SW480 (cell line): Measurements from ENCODE around the gene GSTO2.

Experiments
- DNase-seq: peaks from one replicate; pipeline ENCODE4 v3.0.0-alpha.2; 2016; ENCODE audit warnings: low spot score

GSTO2 gene

GRCh38 chr10:104308439-104308903, 39.5 kb downstream of the GSTO2 start:
- DNase-seq = peak; percentile 41

GRCh38 chr10:104309980-104310978, 41.3 kb downstream of the GSTO2 start:
- DNase-seq = no peak

- DNase-seq = no peak
Observed at GRCh38 chr10:104311184-104311720, 42.3 kb downstream of the GSTO2 start.

GRCh38 chr10:104314591-104315485, 45.9 kb downstream of the GSTO2 start:
- DNase-seq = no peak

- no peak for DNase-seq
Observed at GRCh38 chr10:104315486-104315921, 46.5 kb downstream of the GSTO2 start.

- DNase-seq = no peak
Observed at GRCh38 chr10:104316321-104317099, 47.5 kb downstream of the GSTO2 start.

- no peak for DNase-seq
Observed at GRCh38 chr10:104317269-104317710, 48.3 kb downstream of the GSTO2 start.

- no peak for DNase-seq
Observed at GRCh38 chr10:104317726-104318299, 48.8 kb downstream of the GSTO2 start.

- DNase-seq = no peak
Observed at GRCh38 chr10:104318326-104318725, 49.3 kb downstream of the GSTO2 start.

- DNase-seq = no peak
Observed at GRCh38 chr10:104318810-104319741, 50.1 kb downstream of the GSTO2 start.

- DNase-seq = no peak
Observed at GRCh38 chr10:104321226-104321625, 52.2 kb downstream of the GSTO2 start.

- no peak for DNase-seq
Observed at GRCh38 chr10:104321725-104322415, 52.9 kb downstream of the GSTO2 start.

GRCh38 chr10:104322416-104322782, 53.4 kb downstream of the GSTO2 start:
- peak; percentile 75 for DNase-seq

GRCh38 chr10:104323085-104323484, 54.1 kb downstream of the GSTO2 start:
- no peak for DNase-seq

GRCh38 chr10:104323760-104324201, 54.8 kb downstream of the GSTO2 start:
- no peak for DNase-seq

GRCh38 chr10:104324221-104324686, 55.3 kb downstream of the GSTO2 start:
- no peak for DNase-seq

GRCh38 chr10:104324931-104325330, 55.9 kb downstream of the GSTO2 start:
- DNase-seq = no peak

- no peak for DNase-seq
Observed at GRCh38 chr10:104325436-104326435, 56.8 kb downstream of the GSTO2 start.
